ENCODE measurements around the gene CATSPERD.

DNA sequence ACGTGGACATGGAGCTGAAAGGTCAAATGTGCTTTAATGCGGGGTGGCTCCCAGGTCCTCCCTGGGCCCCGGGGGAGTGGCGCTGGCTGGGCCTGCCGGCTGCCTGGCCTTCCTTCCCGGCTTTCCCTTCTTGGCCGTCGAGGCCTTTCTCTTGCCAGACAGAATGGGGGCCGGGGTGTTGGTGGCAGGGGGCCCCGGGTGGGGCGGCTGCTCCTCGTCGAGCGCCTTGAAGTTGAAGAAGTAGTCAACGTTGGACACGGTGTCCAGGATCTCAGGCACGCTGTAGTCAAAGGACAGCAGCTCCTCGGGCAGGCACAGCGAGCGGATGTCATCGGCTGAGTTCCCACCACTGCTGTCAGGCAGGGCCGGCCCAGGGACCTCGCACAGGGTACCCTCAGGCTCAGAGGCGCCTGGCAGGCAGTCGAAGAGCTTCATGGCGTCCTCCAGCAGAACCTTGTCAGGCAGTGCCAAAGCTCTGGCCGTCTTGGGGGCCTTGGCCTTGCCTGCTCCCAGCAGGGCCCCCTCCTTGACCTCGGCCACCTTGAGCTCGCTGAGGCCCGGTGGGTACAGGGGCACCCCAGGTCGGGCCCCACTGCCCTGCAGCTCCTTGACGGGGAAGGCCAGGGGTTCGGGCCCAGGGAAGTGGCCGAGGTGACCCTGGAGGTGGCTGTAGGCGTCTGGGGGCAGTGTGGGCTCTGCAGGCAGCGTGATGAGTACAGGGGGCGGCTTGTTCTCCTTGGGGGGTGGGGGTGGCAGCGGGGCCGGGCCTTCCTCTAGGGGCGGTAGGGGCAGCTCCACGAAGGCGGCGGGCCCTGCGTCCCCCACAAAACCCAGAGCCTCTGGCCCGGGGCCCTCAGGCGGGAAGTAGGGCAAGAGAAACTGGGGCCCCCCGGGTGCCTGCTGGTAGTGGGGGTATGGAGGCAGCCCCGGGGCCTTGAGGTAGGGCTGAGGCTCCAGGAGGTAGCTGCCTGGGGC, 62.8 kb downstream of the CATSPERD start:
- TF ChIP-seq, protein P1, sequence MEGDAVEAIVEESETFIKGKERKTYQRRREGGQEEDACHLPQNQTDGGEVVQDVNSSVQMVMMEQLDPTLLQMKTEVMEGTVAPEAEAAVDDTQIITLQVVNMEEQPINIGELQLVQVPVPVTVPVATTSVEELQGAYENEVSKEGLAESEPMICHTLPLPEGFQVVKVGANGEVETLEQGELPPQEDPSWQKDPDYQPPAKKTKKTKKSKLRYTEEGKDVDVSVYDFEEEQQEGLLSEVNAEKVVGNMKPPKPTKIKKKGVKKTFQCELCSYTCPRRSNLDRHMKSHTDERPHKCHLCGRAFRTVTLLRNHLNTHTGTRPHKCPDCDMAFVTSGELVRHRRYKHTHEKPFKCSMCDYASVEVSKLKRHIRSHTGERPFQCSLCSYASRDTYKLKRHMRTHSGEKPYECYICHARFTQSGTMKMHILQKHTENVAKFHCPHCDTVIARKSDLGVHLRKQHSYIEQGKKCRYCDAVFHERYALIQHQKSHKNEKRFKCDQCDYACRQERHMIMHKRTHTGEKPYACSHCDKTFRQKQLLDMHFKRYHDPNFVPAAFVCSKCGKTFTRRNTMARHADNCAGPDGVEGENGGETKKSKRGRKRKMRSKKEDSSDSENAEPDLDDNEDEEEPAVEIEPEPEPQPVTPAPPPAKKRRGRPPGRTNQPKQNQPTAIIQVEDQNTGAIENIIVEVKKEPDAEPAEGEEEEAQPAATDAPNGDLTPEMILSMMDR (IDR thresholded peaks at IDR 0.05; ENCODE audit: insufficient read depth, low read depth, low read length) = no peak
- no peak for TF ChIP-seq EZH2 (IDR thresholded peaks at IDR 0.05; ENCODE audit: insufficient read depth, low read length)
